Osteoblast (primary cell): Measurements from ENCODE around the gene SKIC8. TPM values are rescaled to one million over a fixed set of nuclear protein-coding genes. Genes with fewer than 3 reads are reported as not detected.

Experiments used
- DNase-seq: peaks from one replicate; pipeline ENCODE4 v3.0.0; 2011; ENCODE audit warnings: low spot score, mixed read lengths; ENCODE audit not compliant: insufficient read length; ENCODE audit errors: missing footprints
- H2AFZ ChIP-seq: 2 replicates; pipeline ENCODE4 v1.6.0; 2011; ENCODE audit warnings: mild to moderate bottlenecking, low read length
- H3K27ac ChIP-seq: 2 replicates; pipeline ENCODE4 v1.5.1; 2011; ENCODE audit warnings: mild to moderate bottlenecking, low read depth, low read length, moderate library complexity
- H3K27me3 ChIP-seq: 2 replicates; pipeline ENCODE4 v1.6.0; 2012; ENCODE audit warnings: mild to moderate bottlenecking, control low read depth, inconsistent platforms, low read length, moderate library complexity; ENCODE audit not compliant: insufficient read depth
- H3K36me3 ChIP-seq: 2 replicates; pipeline ENCODE4 v1.5.1; 2011; ENCODE audit warnings: mild to moderate bottlenecking, low read length, control low read depth, moderate library complexity; ENCODE audit not compliant: insufficient read depth
- H3K4me1 ChIP-seq: 2 replicates; pipeline ENCODE4 v1.5.1; 2011; ENCODE audit warnings: mild to moderate bottlenecking, low read length, control low read depth, moderate library complexity; ENCODE audit not compliant: insufficient read depth
- H3K4me2 ChIP-seq: 2 replicates; pipeline ENCODE4 v1.6.0; 2011; ENCODE audit warnings: mild to moderate bottlenecking, low read length; ENCODE audit not compliant: insufficient read depth
- H3K4me3 ChIP-seq: fragments of 200-600 bp; sonication (generic); 3 replicates; pipeline ENCODE4 v1.5.1; 2012; ENCODE audit warnings: mild to moderate bottlenecking, low read length, inconsistent platforms; ENCODE audit not compliant: insufficient read depth
- H3K79me2 ChIP-seq: 2 replicates; pipeline ENCODE4 v1.6.0; 2012; ENCODE audit warnings: mild to moderate bottlenecking, low read length, control low read depth, inconsistent platforms; ENCODE audit not compliant: insufficient read depth
- H3K9me3 ChIP-seq: 2 replicates; pipeline ENCODE4 v1.5.1; 2011; ENCODE audit warnings: low read depth, low read length, control low read depth
- H4K20me1 ChIP-seq: 2 replicates; pipeline ENCODE4 v1.6.0; 2012; ENCODE audit warnings: mild to moderate bottlenecking, low read length, control low read depth; ENCODE audit not compliant: insufficient read depth
- total RNA-seq: library from RNA; depleted of rRNA; stranded (reverse); fragments of >200 nt; gene quantifications from 2 replicates; pipeline ENCODE4 v1.2.3, GENCODE V29; 2012
- TF ChIP-seq, protein P1 (sequence below): IDR thresholded peaks from 2 replicates; pipeline ENCODE4 v1.5.1; 2011; ENCODE audit warnings: mild to moderate bottlenecking, low read depth, low read length, moderate library complexity; ENCODE audit errors: extremely low read depth

The SKIC8 gene
- 62.6 and 64.8 TPM in 2 replicates for total RNA-seq

DNA sequence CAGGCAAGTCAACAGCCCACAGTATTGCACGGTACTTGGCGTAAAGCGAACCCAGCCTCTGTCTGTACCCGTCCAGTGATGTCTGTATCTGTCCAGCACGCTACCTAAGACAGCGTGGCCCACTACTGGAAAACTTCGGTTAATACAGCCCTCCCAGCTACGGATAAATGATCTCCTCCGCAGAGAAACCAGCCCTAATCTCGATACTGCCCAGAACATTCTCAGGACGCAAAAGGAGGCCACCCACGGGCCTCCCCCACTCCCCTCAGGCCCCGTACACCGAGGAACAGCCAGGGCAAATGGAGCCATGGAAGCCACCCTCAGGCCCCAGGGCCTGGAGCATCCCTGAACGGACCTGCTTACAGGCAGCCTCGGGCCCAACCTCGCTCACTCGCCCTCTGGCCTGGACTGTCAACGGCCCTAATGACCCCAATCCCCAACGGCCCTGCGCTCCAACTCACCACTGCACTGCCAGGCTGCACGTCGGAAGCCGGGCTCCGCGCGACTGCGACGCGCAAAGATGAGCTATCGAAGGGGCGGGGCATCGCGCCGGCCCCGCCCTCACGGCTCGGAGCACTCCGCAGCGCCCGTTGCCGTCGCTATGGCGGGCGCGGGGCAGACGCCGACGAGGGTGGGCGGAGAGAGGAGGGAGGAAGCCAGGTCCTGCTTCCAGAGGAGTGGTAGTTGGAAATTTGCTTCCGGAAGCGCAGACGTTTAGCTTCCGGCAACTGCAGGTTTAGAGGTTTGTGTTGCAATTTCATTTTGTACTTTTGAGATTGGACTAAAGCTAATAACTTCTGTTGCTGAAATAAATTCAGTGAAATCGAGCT, at the start of gene SKIC8:
TSS of gene SKIC8 (minus strand) at position 509 of the 830 bp plus-strand sequence. CDS start 3,923 bp downstream, outside the sequence.
- Histone ChIP-seq H4K20me1 (peaks cover 15% of the 10 kb centered on the region), H3K27ac (peak within 1 kb of the TSS; percentile 94), H2AFZ (peak within 1 kb of the TSS; percentile 97), H3K9me3 (no peaks in the 10 kb centered on the region), H3K36me3 (peaks cover 13% of the 10 kb centered on the region), H3K4me2 (peak within 1 kb of the TSS; percentile 87), H3K27me3 (no peaks in the 10 kb centered on the region), H3K4me3 (peak within 1 kb of the TSS; percentile 99), H3K79me2 (peaks cover 39% of the 10 kb centered on the region), H3K4me1 (peaks cover 40% of the 10 kb centered on the region)
- TF ChIP-seq, protein P1, sequence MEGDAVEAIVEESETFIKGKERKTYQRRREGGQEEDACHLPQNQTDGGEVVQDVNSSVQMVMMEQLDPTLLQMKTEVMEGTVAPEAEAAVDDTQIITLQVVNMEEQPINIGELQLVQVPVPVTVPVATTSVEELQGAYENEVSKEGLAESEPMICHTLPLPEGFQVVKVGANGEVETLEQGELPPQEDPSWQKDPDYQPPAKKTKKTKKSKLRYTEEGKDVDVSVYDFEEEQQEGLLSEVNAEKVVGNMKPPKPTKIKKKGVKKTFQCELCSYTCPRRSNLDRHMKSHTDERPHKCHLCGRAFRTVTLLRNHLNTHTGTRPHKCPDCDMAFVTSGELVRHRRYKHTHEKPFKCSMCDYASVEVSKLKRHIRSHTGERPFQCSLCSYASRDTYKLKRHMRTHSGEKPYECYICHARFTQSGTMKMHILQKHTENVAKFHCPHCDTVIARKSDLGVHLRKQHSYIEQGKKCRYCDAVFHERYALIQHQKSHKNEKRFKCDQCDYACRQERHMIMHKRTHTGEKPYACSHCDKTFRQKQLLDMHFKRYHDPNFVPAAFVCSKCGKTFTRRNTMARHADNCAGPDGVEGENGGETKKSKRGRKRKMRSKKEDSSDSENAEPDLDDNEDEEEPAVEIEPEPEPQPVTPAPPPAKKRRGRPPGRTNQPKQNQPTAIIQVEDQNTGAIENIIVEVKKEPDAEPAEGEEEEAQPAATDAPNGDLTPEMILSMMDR, result peak; percentile 14
- DNase-seq, result peak; percentile 97

DNA sequence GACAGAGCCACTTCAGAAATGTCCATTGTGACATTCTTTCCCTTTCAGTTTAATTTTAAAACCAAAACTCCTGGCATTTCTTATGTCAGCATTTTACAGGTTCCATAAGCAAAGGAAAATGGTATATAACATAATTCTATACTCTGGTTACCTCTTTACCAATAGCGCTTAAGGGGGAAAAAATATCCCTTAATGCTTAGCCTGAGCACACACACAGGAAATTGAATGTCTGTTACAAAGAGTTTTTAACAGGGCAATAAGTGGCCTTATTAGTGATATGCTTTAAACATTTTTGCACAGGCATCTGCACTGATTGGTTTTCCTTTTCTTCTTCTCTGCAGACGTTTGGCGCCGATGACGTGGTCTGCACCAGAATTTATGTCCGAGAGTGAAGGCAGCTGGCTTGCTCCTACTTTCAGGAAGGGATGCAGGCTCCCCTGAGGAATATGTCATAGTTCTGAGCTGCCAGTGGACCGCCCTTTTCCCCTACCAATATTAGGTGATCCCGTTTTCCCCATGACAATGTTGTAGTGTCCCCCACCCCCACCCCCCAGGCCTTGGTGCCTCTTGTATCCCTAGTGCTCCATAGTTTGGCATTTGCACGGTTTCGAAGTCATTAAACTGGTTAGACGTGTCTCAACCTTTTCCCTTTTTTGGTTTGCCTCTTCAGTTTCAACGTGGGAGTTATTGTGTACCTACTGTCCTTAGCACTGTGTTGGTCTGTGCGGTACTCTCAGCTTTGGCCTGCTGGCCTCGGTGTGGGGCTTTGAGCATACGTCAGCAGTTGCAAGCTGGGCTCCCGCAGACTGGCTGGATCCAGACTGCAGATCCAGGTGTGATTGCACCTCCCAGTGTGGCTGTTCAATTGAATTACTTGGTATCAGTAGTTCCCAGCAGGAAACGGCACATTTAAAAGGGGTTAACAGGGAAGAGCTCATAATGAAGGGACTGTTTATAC, 48.5 kb upstream of the SKIC8 start:
- no peaks in the 10 kb centered on the region for H3K79me2 ChIP-seq
- no peak overlapping the region for H3K27ac ChIP-seq
- no peak overlapping the region for H2AFZ ChIP-seq
- TF ChIP-seq, protein P1, result no peak
- no peaks in the 10 kb centered on the region for H4K20me1 ChIP-seq
- no peaks in the 10 kb centered on the region for H3K9me3 ChIP-seq
- H3K4me3 ChIP-seq, result no peak overlapping the region
- H3K4me2 ChIP-seq, result no peak overlapping the region
- H3K36me3 ChIP-seq, result no peaks in the 10 kb centered on the region
- H3K27me3 ChIP-seq, result peaks cover 44% of the 10 kb centered on the region
- DNase-seq, result peak; percentile 72
- H3K4me1 ChIP-seq, result no peaks in the 10 kb centered on the region

DNA sequence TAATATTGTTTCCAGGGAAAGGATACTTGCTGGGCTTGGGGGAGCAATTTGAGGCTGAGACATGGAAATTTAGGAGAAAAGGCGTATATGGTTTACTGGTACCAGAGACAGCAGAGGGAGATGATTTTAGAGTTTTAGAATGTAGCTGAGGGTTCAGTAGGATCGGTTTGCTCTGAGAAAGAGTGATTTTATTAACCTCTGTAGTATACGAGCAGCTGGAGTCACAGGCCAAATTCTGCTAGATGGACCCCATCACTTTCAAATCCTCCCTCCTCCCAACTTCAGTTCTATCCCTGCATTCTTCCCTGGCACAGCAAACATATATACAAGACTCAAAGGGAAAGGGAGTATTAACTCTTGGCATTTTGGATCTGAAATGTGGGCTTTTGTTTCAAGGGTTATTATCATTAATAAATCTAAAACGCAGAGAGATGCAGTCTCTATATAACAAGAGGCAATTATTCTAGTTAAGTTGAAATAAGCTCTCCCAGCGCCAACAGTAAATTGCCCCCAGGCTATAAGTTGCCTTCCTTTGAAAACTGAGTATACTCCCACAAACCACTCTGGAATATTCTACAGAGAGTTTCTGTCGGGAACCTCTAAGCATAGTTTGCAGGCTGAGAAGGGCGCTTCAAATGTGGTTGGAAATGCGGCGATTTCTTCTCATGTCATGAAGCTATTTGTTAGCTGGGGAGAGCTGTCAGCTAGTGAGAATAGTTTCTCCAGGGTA, 46.2 kb upstream of the SKIC8 start:
- Histone ChIP-seq H3K4me2 (no peak overlapping the region), H4K20me1 (no peaks in the 10 kb centered on the region), H3K27me3 (peaks cover 67% of the 10 kb centered on the region), H3K9me3 (no peaks in the 10 kb centered on the region), H3K79me2 (no peaks in the 10 kb centered on the region), H3K27ac (no peak overlapping the region), H3K4me1 (no peaks in the 10 kb centered on the region), H2AFZ (no peak overlapping the region), H3K4me3 (no peak overlapping the region), H3K36me3 (no peaks in the 10 kb centered on the region)
- TF ChIP-seq, protein P1, result no peak
- DNase-seq, result no peak
